KOPT-K1 (cell line): ENCODE measurements around the gene FARS2.
"Not testable (repeated sequence)": the region's sequence is repeated elsewhere in the genome, so short reads cannot be mapped to it uniquely, and the experiment has no call there.

Source experiments
- H3K27ac ChIP-seq: fragments of 200-600 bp; sonication (generic); 2 replicates; pipeline ENCODE4 v1.5.1; 2016; ENCODE audit warnings: antibody characterized with exemption, mild to moderate bottlenecking, low read depth, low read length; ENCODE audit not compliant: poor library complexity, severe bottlenecking
- H3K36me3 ChIP-seq: fragments of 200-600 bp; sonication (generic); 2 replicates; pipeline ENCODE4 v1.5.1; 2017; ENCODE audit warnings: antibody characterized with exemption, mild to moderate bottlenecking, low read length, moderate library complexity; ENCODE audit not compliant: insufficient read depth
- H3K9me3 ChIP-seq: fragments of 200-600 bp; sonication (generic); 2 replicates; pipeline ENCODE4 v1.5.1; 2017; ENCODE audit warnings: antibody characterized with exemption, low read length, mild to moderate bottlenecking; ENCODE audit not compliant: insufficient read depth, poor library complexity, severe bottlenecking

Gene FARS2

GRCh38 chr6:5778317-5778857 is 517.1 kb downstream of the FARS2 start:
- H3K36me3 ChIP-seq: no peaks in the 10 kb centered on the region
- H3K27ac ChIP-seq: peak overlapping the region; percentile 27
- no peaks in the 10 kb centered on the region for H3K9me3 ChIP-seq

GRCh38 chr6:5778906-5779305 is 517.6 kb downstream of the FARS2 start:
- Histone ChIP-seq H3K36me3 (no peaks in the 10 kb centered on the region), H3K9me3 (no peaks in the 10 kb centered on the region), H3K27ac (peak overlapping the region; percentile 27)

- Histone ChIP-seq H3K9me3 (no peaks in the 10 kb centered on the region), H3K36me3 (no peaks in the 10 kb centered on the region), H3K27ac (peak overlapping the region; percentile 91)
These were observed 519.7 kb downstream of the FARS2 start for GRCh38 chr6:5781019-5781418.

GRCh38 chr6:5781966-5782556 is 520.7 kb downstream of the FARS2 start:
- no peaks in the 10 kb centered on the region for H3K9me3 ChIP-seq
- H3K36me3 ChIP-seq: no peaks in the 10 kb centered on the region
- peak overlapping the region; percentile 91 for H3K27ac ChIP-seq

- H3K9me3 ChIP-seq: no peaks in the 10 kb centered on the region
- H3K27ac ChIP-seq: peak overlapping the region; percentile 91
- no peaks in the 10 kb centered on the region for H3K36me3 ChIP-seq
These were observed 521.7 kb downstream of the FARS2 start for GRCh38 chr6:5782783-5783547.

- H3K9me3 ChIP-seq: no peaks in the 10 kb centered on the region
- H3K27ac ChIP-seq: peak overlapping the region; percentile 91
- H3K36me3 ChIP-seq: no peaks in the 10 kb centered on the region
These were observed 522.3 kb downstream of the FARS2 start for GRCh38 chr6:5783584-5784089.

GRCh38 chr6:5785249-5785648 is 523.9 kb downstream of the FARS2 start:
- Histone ChIP-seq H3K36me3 (no peaks in the 10 kb centered on the region), H3K9me3 (no peaks in the 10 kb centered on the region), H3K27ac (peak overlapping the region; percentile 91)

- Histone ChIP-seq H3K27ac (peak overlapping the region; percentile 91), H3K36me3 (no peaks in the 10 kb centered on the region), H3K9me3 (no peaks in the 10 kb centered on the region)
These were observed 525.1 kb downstream of the FARS2 start for GRCh38 chr6:5786321-5786968.

GRCh38 chr6:5786969-5787720 is 525.8 kb downstream of the FARS2 start:
- no peaks in the 10 kb centered on the region for H3K9me3 ChIP-seq
- no peaks in the 10 kb centered on the region for H3K36me3 ChIP-seq
- H3K27ac ChIP-seq: peak overlapping the region; percentile 91

- not testable (repeated sequence) for H3K27ac ChIP-seq, H3K9me3 ChIP-seq, H3K36me3 ChIP-seq
These were observed 528.1 kb downstream of the FARS2 start for GRCh38 chr6:5789426-5789825.

GRCh38 chr6:5796555-5796954 is 535.2 kb downstream of the FARS2 start:
- not testable (repeated sequence) for H3K36me3 ChIP-seq, H3K27ac ChIP-seq

GRCh38 chr6:5806406-5806805 is 545.1 kb downstream of the FARS2 start:
- H3K27ac ChIP-seq, H3K36me3 ChIP-seq: not testable (repeated sequence)
- peaks cover 26% of the 10 kb centered on the region for H3K9me3 ChIP-seq

More at GRCh38 chr6:5796555-5796954, 535.2 kb downstream of the FARS2 start:
- H3K9me3 ChIP-seq: peaks cover 31% of the 10 kb centered on the region

- Histone ChIP-seq H3K36me3 (no peaks in the 10 kb centered on the region), H3K9me3 (peaks cover 26% of the 10 kb centered on the region)
These were observed 548.1 kb downstream of the FARS2 start for GRCh38 chr6:5809450-5809849.

GRCh38 chr6:5811997-5812396 is 550.7 kb downstream of the FARS2 start:
- Histone ChIP-seq H3K36me3 (no peaks in the 10 kb centered on the region), H3K27ac (peak overlapping the region; percentile 78), H3K9me3 (peaks cover 6% of the 10 kb centered on the region)

More at GRCh38 chr6:5809450-5809849, 548.1 kb downstream of the FARS2 start:
- peak overlapping the region; percentile 78 for H3K27ac ChIP-seq
